Measurements from ENCODE around the gene CLEC4G.
"Not testable (repeated sequence)": the region's sequence is repeated elsewhere in the genome, so short reads cannot be mapped to it uniquely, and the experiment has no call there.

- not testable (repeated sequence) for TF ChIP-seq POLR2A, CTCF, POLR2AphosphoS5 (IDR thresholded peaks at IDR 0.05)
These were observed 32.2 kb upstream of the CLEC4G start for GRCh38 chr19:7764157-7764556.
